CD4-positive, alpha-beta T cell treated with Interleukin-1 beta for 1 hour (primary cell): Measurements from ENCODE around the gene DFFA.
A peak's percentile ranks its signal among the peaks of the same experiment; 100 is the strongest.

Experiments used
- DNase-seq, 2 donors: peaks; one replicate each; pipeline ENCODE4 v3.0.0-alpha.2; 2020 to 2022

The DFFA gene, protein sequence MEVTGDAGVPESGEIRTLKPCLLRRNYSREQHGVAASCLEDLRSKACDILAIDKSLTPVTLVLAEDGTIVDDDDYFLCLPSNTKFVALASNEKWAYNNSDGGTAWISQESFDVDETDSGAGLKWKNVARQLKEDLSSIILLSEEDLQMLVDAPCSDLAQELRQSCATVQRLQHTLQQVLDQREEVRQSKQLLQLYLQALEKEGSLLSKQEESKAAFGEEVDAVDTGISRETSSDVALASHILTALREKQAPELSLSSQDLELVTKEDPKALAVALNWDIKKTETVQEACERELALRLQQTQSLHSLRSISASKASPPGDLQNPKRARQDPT

DNA sequence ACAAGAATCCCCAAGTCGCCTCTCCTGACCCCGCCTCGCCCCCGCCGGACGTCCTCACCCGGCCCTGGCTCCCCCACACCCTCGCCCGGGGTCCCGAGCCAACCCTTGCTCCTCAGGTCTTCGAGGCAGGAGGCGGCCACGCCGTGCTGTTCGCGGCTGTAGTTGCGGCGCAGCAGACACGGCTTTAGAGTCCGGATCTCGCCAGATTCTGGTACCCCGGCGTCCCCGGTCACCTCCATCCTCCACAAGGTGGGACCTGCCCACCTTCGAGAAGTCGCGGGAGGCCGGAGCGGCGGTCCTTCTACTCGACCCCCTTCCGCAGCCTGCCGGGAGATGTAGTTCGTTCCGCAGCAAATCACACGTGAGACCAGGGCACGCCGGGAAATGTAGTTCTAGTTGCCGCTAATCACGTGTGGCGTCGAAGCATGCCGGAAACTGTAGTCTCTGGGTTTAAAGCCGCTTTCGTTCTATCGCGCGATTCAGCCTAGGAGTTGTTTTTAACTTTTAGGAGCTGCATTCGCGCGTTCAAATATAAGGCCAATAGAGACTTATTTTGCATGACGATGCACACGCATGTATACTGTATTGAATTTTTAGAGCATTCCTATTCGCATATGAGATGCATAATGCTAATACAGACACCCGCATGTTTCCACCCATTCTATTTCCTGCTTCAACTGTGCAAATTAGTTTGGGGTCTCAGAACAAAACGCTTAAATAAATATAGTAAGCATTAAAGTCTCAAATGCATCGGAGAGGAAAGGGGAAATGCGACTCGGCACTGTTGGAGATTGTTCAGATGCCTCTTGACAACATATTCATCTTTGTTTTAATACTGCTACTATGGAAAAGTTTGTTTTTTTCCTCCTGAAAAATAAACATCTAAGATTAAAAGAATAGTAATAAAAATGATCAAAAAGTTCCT lies at the start of gene DFFA:
Gene DFFA, minus strand, starts transcription at position 310 of the 925 bp plus-strand sequence. Its CDS starts 71 bp downstream, at position 239.
- peak; percentile 91 to 92 for DNase-seq

- no peak for DNase-seq
Observed at GRCh38 chr1:10521537-10522157, 49.3 kb upstream of the DFFA start.

DNA sequence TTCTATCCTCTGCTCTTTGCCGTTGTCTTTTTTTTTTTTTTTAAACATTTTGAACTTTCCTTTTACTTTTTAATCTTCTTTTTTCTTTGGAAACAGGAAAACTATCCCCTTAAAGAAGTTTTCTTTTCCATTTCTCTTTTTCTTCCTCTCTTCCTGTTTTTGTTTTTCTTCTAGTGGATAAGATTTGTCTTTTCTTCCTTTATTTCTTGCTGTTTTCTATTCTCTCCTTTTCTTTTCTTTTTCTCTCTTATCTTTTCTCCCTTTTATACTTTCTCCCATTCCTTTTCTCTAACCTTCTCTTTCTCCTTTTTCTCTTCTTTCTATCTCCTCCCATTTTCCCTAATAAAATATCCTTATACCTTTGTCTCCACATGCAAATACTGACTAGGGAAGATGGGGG lies 48.6 kb upstream of the DFFA start:
- no peak for DNase-seq

DNA sequence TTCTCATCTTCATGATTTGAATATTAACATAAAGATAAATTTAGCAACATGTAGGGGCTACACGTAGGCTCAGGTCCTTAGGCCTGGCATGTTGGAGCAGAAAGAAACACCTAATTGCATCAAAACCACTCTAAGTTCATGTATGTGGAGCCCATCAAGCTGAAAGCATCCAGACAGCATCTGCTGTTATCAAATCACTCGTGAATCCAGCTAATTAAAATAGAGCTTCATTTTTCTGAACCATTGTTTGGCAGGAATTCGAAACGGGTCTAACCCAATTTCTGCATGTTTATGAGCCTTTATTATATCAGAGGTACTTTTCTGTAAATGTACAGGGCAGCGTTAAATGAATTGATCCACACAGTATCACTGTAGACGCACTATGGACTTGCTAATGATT lies 48.2 kb upstream of the DFFA start:
- DNase-seq, result no peak

GRCh38 chr1:10519016-10519417 lies 46.7 kb upstream of the DFFA start:
- no peak for DNase-seq

DNA sequence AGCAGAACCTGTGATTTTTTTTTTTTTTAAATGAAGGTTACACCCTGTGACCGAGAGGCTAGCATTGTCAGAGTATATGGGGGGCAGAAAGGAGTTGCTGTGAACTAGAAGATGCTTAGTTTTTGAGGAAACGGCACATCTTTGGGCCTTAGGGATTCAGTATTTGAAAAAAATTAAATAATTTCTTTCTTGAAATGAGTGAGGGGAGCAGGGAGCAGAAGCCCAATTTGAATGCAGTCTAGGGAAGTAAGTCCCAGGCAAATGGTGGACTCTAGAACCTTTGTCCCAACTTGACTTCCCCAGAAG lies 45.3 kb upstream of the DFFA start:
- DNase-seq, result no peak

- DNase-seq, result no peak
Observed at GRCh38 chr1:10516925-10517676, 44.8 kb upstream of the DFFA start.

- no peak for DNase-seq
Observed at GRCh38 chr1:10515976-10516750, 43.8 kb upstream of the DFFA start.

GRCh38 chr1:10515301-10515975 lies 43.1 kb upstream of the DFFA start:
- DNase-seq, result no peak

GRCh38 chr1:10514490-10515235 lies 42.3 kb upstream of the DFFA start:
- peak in 1 of 2 donors; percentile 55 for DNase-seq

GRCh38 chr1:10513199-10513598 lies 40.9 kb upstream of the DFFA start:
- no peak for DNase-seq

- DNase-seq, result no peak
Observed at GRCh38 chr1:10511494-10511885, 39.2 kb upstream of the DFFA start.

GRCh38 chr1:10510520-10511493 lies 38.5 kb upstream of the DFFA start:
- DNase-seq, result peak; percentile 63 to 78

DNA sequence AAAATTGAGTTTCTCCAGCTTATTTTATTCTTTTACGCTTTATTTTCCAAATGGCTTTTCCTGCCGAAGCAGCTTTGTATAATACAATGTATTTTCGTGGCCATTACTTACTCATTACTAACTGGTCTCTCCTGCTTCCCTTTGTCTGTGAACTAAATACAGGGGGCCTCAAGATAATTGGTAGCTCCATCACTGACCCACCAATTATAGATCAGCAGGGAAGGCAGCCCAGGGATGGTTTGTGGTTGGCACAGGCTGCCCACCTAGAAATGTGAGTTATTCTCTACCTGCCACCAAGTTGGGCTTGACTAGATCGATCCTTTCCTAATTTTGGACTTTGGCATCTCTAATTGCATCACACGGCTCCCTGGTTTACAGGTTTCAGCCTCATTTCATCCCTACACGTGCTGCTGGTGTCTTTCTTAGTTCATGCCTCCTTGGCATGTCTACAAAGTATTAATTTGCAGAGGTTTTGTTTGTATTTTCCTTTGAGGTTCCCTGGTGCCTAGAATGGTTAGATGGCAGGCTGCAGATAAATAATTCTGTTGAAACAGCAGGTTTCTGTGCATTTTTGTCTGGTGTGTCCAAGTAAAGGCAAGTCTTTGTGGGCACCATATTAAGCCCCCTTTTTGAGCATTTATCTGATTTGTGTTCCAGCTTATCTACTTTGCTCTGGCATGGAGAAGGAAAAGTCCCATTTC lies 37.6 kb upstream of the DFFA start:
- DNase-seq, result no peak

DNA sequence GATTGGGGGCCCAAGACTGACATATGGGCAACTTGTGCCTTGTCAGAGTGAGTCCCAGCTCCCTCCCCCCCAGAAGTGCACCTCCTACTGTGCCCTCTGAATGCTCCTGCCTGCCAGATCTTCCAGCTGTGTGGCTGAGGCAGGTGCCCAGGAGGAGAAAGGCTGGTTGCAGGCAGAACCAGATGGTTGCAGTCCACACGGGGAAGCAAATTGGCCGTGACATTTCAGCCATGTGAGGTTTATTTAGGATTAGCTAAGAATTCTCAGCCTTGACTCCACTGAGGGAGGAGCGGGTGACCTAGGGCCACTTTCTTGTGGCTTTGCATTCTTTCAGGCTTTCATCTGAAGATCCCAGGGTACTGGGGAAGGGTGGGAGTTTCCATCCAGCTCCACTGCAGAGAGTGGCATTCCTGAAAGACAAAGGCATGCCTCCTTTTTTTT lies 36.2 kb upstream of the DFFA start:
- DNase-seq, result no peak

DNA sequence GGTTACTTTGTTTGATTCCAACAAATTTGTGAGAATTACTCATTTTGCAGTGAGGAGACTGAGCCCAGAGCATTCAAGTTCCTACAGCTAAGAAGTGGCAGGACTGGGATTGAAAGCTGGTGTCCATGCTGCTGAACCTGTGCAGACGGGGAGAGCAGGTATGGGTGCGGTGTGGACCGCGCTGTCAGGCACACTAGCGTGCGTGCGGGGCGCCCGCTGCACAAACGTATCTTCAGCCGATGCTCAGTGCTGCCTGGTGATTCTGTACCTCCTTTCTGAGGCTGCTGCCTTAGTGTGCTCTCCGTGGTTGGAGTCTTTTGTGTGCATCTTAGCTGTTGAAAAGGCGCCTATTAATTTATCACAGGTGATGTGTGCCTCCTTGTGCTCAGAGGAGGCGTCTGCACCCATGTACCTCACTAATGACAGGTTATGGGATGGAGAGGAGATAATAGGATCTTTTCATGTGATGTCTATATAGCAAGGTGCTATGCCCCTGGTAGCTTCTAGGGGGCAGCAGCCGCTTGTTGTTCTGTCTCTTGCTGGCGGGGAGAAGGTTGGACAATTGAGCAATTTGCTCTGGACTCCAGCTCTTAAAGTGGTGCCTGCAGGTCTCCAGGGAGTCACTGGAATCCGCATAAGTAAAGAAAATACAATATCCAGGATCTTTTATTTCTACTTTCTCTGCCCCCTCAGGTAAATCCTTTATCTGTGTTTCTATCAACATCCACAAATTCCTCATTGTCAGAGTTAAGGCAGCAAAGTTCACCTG lies 35.0 kb upstream of the DFFA start:
- peak; percentile 59 to 71 for DNase-seq

- no peak for DNase-seq
Observed at GRCh38 chr1:10506677-10507047, 34.3 kb upstream of the DFFA start.
